IPS-18c (cell line): ENCODE results near the gene ACOXL.

Experiments
- H3K4me3 ChIP-seq: 2 replicates; pipeline ENCODE4 v1.7.0; 2013; ENCODE audit warnings: low read depth, mild to moderate bottlenecking, low read length, moderate library complexity; ENCODE audit not compliant: insufficient read depth
- H3K9me3 ChIP-seq: one replicate; pipeline ENCODE4 v1.6.1; 2013; ENCODE audit warnings: mild to moderate bottlenecking, low read length, moderate library complexity; ENCODE audit not compliant: control insufficient read depth, insufficient read depth

Gene ACOXL

GRCh38 chr2:111048856-111049768 lies 316.7 kb downstream of the ACOXL start:
- H3K4me3 ChIP-seq: no peak overlapping the region
- H3K9me3 ChIP-seq: no peaks in the 10 kb centered on the region

- H3K9me3 ChIP-seq: no peaks in the 10 kb centered on the region
- no peak overlapping the region for H3K4me3 ChIP-seq
These were observed 317.6 kb downstream of the ACOXL start for GRCh38 chr2:111049792-111050640.

DNA sequence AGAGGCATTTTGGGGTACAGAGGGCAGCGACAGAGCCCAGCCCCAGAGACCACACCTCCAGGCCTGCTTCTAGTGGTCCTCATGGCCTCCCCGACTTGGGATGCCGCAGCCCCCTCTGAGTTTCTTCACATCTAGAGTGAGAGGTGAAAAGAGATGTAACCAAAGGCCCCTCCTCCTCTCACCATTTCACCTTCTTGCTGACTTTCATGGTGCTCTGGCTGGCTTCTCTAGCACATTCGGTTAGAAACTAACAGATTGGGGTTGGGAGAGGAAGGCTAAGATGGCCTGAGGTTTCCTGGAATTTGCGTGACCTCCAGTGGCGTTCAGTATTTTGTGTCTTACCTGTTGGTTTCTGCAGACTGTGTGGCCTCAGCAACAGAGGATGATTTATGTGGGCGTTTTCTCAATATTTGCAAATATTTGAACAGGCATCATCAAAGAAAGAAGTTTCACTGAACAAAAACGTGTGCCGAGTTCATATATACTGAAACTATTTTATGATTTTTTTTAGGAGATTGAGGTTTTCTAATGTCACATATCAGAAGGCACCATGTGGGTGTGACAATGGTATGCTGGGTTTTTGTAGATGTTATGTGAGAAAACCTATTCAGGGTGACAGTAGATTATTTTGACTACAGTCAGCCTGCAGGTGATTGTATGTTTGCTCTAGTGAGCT lies 318.5 kb downstream of the ACOXL start:
- Histone ChIP-seq H3K9me3 (no peaks in the 10 kb centered on the region), H3K4me3 (no peak overlapping the region)

GRCh38 chr2:111052621-111053020 lies 320.2 kb downstream of the ACOXL start:
- H3K9me3 ChIP-seq: no peaks in the 10 kb centered on the region
- no peak overlapping the region for H3K4me3 ChIP-seq

GRCh38 chr2:111053266-111053665 lies 320.9 kb downstream of the ACOXL start:
- no peak overlapping the region for H3K4me3 ChIP-seq

DNA sequence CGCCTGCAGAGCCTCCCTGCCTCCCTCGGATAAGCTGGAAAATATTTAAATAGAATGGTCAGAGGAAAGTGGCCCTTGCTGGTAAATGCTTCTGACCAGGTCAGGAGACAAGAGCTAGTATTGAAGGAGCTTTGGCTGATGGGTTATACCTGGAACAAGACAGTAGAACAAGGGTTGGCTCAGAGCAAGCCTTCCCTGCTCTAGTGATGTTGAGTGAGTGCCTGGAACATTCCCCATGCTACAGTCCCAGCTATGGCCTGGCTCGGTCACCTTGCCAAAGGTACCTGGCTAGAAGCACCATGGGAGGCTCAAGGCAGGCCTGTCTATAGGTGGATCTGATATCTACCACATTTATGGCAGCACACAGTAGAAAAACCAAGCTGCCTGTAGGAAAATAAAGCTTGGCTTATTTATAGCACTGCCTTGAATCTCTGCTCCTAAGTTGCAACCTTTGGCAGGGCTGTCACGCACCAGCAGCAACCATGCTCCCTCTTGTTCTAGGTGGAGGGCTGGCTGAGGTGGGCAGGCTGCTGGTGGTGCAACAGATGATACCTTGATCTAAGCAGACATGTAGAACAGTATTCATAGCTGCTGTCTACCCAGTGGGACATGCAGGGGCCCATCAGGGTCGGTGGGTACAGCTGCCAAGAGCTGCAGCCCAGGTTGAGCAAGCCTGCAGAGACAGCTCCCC lies 321.6 kb downstream of the ACOXL start:
- Histone ChIP-seq H3K4me3 (no peak overlapping the region), H3K9me3 (no peaks in the 10 kb centered on the region)

More at GRCh38 chr2:111053266-111053665, 320.9 kb downstream of the ACOXL start:
- H3K9me3 ChIP-seq: no peaks in the 10 kb centered on the region

GRCh38 chr2:111054791-111055691 lies 322.7 kb downstream of the ACOXL start:
- H3K9me3 ChIP-seq: no peaks in the 10 kb centered on the region
- no peak overlapping the region for H3K4me3 ChIP-seq

DNA sequence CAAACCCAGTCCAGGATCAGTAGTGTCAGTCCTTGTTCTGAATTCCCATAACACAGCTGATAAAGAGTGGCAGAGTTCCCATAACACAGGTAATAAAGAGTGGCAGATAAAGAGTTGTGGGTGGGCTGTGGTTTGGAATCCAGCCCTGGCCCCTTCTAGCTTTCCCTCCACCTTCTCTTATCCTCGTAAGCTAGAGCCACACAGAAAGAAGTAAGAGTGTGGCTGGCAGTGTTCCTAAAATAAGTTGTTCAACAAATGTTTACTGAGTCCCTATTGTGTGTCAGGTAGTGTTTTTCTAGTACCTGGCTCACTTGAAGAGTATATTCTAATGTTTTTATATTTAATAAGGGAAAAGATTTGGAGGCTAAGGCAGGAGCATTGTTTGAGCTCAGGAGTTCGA lies 323.4 kb downstream of the ACOXL start:
- H3K4me3 ChIP-seq: no peak overlapping the region
- no peaks in the 10 kb centered on the region for H3K9me3 ChIP-seq

- Histone ChIP-seq H3K9me3 (no peaks in the 10 kb centered on the region), H3K4me3 (no peak overlapping the region)
These were observed 324.7 kb downstream of the ACOXL start for GRCh38 chr2:111057045-111057444.

- H3K4me3 ChIP-seq: no peak overlapping the region
- no peaks in the 10 kb centered on the region for H3K9me3 ChIP-seq
These were observed 325.3 kb downstream of the ACOXL start for GRCh38 chr2:111057721-111058120.

DNA sequence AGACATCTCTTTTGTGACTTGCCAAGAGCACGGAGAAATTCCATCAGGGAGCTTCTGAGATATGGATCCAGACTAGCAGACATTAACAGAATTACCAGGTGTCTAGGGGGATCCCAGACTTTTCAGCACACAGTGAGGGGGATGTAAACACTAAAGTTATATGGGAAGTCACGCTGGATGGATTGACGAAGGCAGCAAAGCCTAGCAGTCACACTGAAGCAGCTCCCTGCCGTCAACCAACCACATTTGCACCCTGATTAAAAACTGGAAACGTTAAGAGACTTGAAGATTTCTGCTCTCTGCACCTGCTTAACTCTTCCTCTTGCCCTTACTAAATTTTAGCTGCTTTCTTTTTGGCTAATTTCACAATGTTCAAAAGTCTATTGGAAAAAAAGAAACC lies 325.9 kb downstream of the ACOXL start:
- Histone ChIP-seq H3K9me3 (no peaks in the 10 kb centered on the region), H3K4me3 (no peak overlapping the region)

DNA sequence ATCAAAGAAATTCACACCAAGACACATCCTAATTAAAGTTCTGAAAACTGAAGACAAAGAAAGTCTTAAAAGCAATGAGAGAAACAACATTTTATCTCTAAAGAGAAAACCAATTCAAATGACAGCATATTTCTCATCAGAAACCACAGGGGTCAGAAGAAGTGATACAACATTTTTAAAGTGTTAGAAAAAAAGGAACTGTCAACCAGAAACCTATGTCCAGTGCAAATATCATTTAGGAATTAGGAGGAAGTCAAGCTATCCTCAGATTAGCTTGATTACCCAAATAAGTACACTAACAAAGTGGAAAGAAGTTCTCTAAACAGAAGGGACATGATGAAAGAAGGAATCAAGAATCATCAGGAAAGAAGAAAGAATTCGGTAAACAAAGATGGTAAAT lies 328.8 kb downstream of the ACOXL start:
- no peak overlapping the region for H3K4me3 ChIP-seq
- no peaks in the 10 kb centered on the region for H3K9me3 ChIP-seq

DNA sequence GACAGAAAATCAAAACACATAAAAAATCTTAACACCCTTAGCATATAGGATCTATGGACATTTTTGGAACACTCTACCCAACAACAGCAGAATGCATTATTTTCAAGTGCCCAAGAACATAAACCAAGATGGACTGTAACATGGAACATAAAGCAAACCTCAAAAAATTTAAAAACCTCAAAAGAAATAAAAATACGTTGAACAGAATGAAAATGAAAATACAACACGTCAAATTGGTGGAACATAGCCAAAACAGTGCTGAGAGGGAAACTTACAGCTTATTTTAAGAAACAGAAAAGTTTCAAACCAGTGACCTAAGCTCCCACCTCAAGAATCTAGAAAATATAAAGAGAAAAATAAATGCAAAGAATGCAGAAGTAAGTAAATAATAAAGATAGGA lies 330.0 kb downstream of the ACOXL start:
- Histone ChIP-seq H3K9me3 (no peaks in the 10 kb centered on the region), H3K4me3 (no peak overlapping the region)

- Histone ChIP-seq H3K9me3 (no peaks in the 10 kb centered on the region), H3K4me3 (no peak overlapping the region)
These were observed 333.8 kb downstream of the ACOXL start for GRCh38 chr2:111066062-111066593.

- Histone ChIP-seq H3K9me3 (no peaks in the 10 kb centered on the region), H3K4me3 (no peak overlapping the region)
These were observed 336.2 kb downstream of the ACOXL start for GRCh38 chr2:111068435-111069058.

DNA sequence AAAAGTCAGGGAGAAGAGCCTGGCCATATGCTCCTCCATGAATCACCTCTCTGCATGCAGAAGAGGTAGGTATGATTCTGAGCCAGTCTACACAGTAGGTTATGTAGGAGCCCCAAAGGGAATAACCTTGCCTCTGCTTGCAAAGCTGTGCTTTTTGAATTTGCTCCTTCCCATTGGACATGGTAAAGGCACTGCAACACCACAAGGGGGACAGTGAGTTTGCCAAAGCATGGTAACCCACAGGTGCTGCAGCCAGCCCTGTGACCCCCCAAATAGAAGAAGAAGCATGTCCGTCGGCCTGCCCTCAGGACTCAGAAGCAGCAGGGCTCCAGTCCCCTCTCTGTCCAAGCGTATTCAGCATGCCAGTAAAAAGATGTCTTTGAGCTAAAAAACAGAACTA lies 337.3 kb downstream of the ACOXL start:
- no peak overlapping the region for H3K4me3 ChIP-seq

More for the DNA sequence above, 337.3 kb downstream of the ACOXL start:
- H3K9me3 ChIP-seq: no peaks in the 10 kb centered on the region
